ENCODE measurements around the gene ROBO3.

ROBO3 gene

DNA sequence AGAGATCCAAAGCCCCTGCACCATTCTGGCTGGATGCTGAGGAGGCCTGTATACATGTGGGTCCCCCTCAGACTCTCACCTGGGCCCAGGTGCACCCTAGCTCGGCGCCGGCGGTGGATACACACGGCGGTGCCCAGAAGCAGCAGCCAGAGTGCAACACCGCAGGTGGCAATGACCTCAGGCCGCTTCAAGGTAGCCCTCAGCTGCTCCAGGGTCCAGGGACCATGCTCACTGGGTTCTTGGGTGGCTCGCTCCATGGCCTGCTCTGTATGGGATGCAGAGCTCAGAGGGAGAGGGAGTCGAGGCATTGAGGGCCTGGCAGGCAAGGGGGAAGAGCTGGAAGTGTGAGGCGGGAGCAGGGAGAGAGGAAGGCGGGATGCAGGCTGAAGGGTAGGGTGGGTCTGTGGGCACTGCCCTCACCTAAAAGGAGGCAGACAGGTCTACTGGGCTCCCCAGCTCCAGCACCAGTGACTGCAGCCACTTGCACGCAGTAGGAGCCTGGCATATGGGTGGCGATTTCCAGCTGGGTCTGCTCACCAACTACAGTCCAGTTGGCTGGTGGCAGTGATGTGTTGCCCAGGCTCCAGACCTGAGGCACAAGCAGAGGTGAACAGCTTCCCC, 28.7 kb downstream of the ROBO3 start:
- no peak for DNase-seq

- DNase-seq = no peak
These were observed 29.6 kb downstream of the ROBO3 start for GRCh38 chr11:124894606-124895430.

DNA sequence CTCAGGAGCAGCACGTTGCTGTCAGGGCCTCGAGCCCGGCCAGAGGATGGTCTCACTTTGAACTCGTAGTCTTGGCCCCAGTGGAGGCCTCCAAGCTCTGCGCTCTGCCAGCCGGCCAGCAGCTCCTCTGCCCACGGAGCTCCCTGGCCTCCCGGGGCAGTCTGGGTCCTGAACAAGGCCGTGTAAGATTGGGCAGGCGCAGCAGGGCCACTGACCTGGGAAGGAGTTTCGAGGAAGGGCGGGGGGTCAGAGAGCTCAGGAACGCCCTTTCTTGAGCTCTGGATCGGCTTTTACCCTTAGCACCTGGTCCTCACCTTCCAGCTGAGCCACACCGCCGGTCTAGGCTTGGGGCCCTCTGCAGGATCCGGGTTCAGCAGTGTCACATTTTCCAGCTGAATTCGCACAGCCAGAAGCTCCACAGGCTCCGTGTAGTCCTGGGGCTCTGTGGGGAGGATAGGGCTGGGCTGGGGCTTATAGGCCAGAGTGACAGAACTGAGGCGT, 30.3 kb downstream of the ROBO3 start:
- DNase-seq = no peak

DNA sequence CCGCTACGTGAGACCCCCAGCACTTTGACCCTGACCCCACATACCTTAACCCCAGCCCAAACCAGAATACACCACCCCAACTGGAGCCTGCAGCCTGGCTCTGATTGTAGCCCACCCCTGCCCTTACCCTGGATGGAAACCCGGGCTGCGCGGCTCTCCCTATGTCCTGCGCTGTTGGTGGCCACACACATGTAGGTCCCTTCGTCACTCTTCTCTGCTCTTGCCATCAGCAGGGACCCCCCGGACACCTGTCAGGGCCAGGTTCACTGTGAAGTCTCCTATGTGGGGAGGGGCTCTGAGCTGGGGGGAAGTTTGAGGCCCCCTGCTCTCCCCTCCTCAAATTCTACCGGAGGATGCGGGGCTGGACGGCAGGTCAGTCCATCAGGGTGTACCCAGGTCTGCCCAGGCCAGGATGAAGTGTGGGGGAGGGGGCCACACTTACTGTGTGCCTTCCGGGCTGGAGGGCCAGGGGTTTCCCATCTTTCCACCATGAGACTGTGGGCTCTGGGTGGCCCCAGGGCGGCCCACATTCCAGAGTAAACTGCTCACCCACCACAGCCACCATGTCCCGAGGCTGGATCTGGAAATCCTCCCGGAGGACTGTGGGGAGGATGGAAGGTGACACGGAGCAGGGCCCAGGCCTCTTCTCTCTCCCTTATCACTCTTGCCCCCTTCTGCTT, 31.0 kb downstream of the ROBO3 start:
- DNase-seq = no peak

GRCh38 chr11:124896821-124897391, 31.7 kb downstream of the ROBO3 start:
- no peak for DNase-seq

GRCh38 chr11:124897674-124898262, 32.5 kb downstream of the ROBO3 start, which contains the start of gene ROBO4:
Gene ROBO4 (minus strand): TSS chr11:124897865. CDS start chr11:124897795, 70 bp downstream.
- DNase-seq = no peak

DNA sequence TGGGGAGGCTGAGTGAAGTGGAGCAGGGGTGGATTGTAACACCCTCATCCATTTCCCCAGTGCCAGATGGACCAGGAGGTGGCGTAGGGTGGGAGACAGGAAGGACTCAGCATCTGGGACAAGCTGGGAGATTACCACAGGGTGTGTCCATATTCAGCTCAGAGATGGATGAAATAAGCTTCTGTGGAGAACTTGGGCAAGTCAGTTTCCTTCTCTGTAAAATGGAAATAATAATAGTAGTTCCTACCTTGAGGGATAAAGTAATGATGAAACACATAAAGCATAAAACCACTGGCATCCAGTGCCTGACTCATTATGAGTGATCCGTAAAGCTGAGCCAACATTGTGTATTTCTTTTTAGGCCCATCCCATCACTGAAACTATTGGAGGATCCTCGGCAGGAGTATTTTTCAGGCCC, 33.0 kb downstream of the ROBO3 start:
- DNase-seq = no peak

DNA sequence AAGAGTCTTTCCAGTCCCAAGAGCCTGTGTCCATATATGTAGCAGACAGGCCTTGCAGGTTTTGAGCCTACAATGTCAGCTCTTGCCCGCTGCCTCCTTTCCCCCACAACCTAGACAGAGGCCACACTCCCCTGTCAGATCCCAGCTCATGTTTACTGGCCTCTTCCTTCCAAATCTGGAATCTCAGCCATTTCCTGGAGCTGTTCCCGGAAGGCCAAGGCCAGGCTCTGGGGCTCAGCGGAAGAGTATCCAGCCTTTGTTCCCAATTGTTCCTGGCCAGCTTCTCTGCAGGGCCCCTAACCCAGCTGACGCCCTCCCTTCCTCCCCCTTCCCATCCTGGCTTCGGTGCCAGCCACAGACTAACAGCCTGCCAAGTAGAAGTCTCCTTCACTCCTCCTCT, 33.5 kb downstream of the ROBO3 start:
- no peak for DNase-seq

- DNase-seq = no peak
These were observed 34.3 kb downstream of the ROBO3 start for GRCh38 chr11:124899383-124900145.

GRCh38 chr11:124900464-124900863, 35.2 kb downstream of the ROBO3 start:
- no peak for DNase-seq

DNA sequence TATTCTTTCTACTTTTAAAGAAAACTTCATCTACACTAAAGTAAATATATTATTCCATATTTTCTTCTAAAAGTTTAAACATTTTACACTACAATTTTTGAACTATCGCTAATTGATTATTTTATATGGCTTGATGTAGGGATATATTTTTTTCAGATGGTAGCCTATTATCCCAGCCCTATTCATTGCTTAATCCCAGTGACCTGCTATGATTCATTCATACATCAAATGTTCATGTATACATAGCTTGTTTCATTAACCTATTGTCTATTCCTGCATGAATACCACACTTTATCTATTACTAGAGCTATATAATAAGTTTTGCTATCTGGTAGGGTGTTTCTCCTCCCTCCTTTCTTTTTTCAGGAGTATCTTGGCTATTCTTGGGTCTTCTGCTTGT, 37.4 kb downstream of the ROBO3 start:
- no peak for DNase-seq

GRCh38 chr11:124915541-124916369, 50.5 kb downstream of the ROBO3 start:
- no peak for DNase-seq

- no peak for DNase-seq
These were observed 51.1 kb downstream of the ROBO3 start for GRCh38 chr11:124916370-124916710.

GRCh38 chr11:124917115-124917637, 51.9 kb downstream of the ROBO3 start:
- no peak for DNase-seq

- DNase-seq = no peak
These were observed 53.7 kb downstream of the ROBO3 start, which contains the start of gene HEPN1 for GRCh38 chr11:124918950-124919349. Gene HEPN1 (plus strand): TSS chr11:124919250.

- no peak for DNase-seq
These were observed 54.7 kb downstream of the ROBO3 start for GRCh38 chr11:124919898-124920297.

- no peak for DNase-seq
These were observed 55.1 kb downstream of the ROBO3 start for GRCh38 chr11:124920356-124920755.

DNA sequence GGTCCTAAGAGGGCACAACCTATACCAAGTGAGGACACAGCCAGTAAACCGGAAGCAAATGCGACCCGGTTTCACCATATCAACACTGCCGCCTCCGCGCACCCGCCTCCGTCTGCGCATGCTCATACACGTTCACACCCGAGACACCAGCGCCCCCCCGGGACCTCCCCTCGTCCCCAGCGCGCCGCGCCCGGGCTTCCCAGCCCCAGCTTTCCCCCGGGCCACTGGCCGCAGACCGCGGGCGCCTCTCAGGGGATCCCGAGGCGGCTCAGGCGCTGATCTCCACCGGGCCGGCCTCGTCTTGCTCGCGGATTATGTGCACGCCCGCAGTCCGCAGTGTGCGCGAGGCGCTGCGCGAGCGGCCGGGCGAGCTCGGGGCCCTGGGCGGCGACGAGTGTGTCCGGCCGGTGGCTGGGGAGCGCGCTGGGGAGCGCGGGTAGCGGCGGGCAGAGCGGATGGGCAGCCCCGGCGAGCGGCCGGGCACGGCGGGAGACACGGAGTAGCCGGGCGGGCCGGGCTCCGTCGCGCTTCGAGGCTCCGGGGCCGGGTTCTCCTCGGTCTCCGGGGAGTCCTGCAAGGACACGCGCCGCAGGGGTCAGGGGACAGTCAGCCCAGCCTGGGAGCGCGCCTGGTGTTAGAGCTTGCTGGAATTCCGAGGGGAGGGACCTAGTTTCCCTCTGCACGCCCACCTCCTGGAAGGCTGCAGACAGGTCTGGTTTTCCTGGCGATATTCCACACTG, 55.8 kb downstream of the ROBO3 start:
- DNase-seq = no peak

GRCh38 chr11:124922831-124923230, 57.6 kb downstream of the ROBO3 start:
- DNase-seq = no peak

- no peak for DNase-seq
These were observed 58.1 kb downstream of the ROBO3 start for GRCh38 chr11:124923296-124923695.

Data from NCI-H1436 treated with DMSO at 0.1 percent for 48 hours (cell line).